Sigmoid colon (tissue), 7 donors: ENCODE data around the gene SLC16A1. TPM values are rescaled to one million over a fixed set of nuclear protein-coding genes. Genes with fewer than 3 reads are reported as not detected.
"Not testable (repeated sequence)": the region's sequence is repeated elsewhere in the genome, so short reads cannot be mapped to it uniquely, and the experiment has no call there.

Source experiments
- DNase-seq: peaks from one replicate; pipeline ENCODE4 v3.0.0-alpha.2; 2019
- H3K27ac ChIP-seq, 4 donors: fragments of 200-600 bp; sonication (generic); one replicate each; pipeline ENCODE4 v1.5.1; 2016 to 2019; ENCODE audit warnings: mild to moderate bottlenecking in 1 of 4
- H3K27me3 ChIP-seq, 3 donors: fragments of 200-600 bp; sonication (generic); one replicate each; pipeline ENCODE4 v1.5.1; 2019; ENCODE audit warnings: mild to moderate bottlenecking in 1 of 3
- H3K36me3 ChIP-seq, 4 donors: fragments of 200-600 bp; sonication (generic); one replicate each; pipeline ENCODE4 v1.5.1; 2016 to 2019
- H3K4me1 ChIP-seq, 4 donors: fragments of 200-600 bp; sonication (generic); one replicate each; pipeline ENCODE4 v1.5.1; 2017 to 2019
- H3K4me3 ChIP-seq, 4 donors: fragments of 200-600 bp; sonication (generic); one replicate each; pipeline ENCODE4 v1.5.1; 2017 to 2019; ENCODE audit warnings: mild to moderate bottlenecking in 2 of 4, moderate library complexity in 1 of 4
- H3K9me3 ChIP-seq, 4 donors: fragments of 200-600 bp in 3 of 4; sonication (generic) in 3 of 4; one replicate each; pipeline versions ENCODE4 v1.5.1 to v1.6.1; 2013 to 2019
- CTCF ChIP-seq, 4 experiments: fragments of 450-650 bp in 3 of 4; fragments of 200-600 bp in 1 of 4; IDR thresholded peaks; one replicate each; pipeline ENCODE4 v1.5.1; 2016 to 2019; ENCODE audit warnings: antibody characterized with exemption in 4 of 4, mild to moderate bottlenecking in 3 of 4, moderate library complexity in 2 of 4
- EP300 ChIP-seq, 4 donors: sonication (generic); formaldehyde crosslinking; IDR thresholded peaks; one replicate each; pipeline ENCODE4 v1.6.1; 2017; ENCODE audit warnings: antibody characterized with exemption in 4 of 4
- POLR2A ChIP-seq, 2 donors: fragments of 450-650 bp; IDR thresholded peaks; one replicate each; pipeline ENCODE4 v1.6.1; 2016; ENCODE audit warnings: antibody characterized with exemption in 2 of 2, mild to moderate bottlenecking in 2 of 2, moderate library complexity in 2 of 2
- POLR2AphosphoS5 ChIP-seq, 4 donors: sonication (generic); formaldehyde crosslinking; IDR thresholded peaks; one replicate each; pipeline ENCODE4 v1.6.1; 2017; ENCODE audit warnings: antibody characterized with exemption in 4 of 4
- WGBS, 2 donors: extraction: QIAGEN DNeasy Blood & Tissue Kit; methylation state at CpG; one replicate each; pipeline ENCODE4 v1.1.7; 2013; 5-methylcytosine and 5-hydroxymethylcytosine counted together
- intact Hi-C: fragments of 100-400 bp; cut with DNase I; formaldehyde crosslinking; loops from one replicate; pipeline ENCODE4 v1.15.1; 2023
- polyA plus RNA-seq, 3 donors: library from polyadenylated mRNA; stranded (reverse); fragments of 200-250 nt; gene quantifications; one replicate each; pipeline ENCODE4 v1.2.3, GENCODE V29; 2013
- total RNA-seq, 4 donors: library from RNA; depleted of rRNA; stranded (reverse); fragments of >200 nt; gene quantifications; one replicate each; pipeline ENCODE4 v1.1.0, GENCODE V29; 2016
- donor health status: healthy with polysubstance abuse.
- donor health status: Bipolar disorder and iron deficiency.
- donor health status: healthy.

The SLC16A1 gene
- total and polyA plus RNA-seq, 7 donors, result 10.8 to 80.5 (median 48.7) TPM

- no peaks in the 10 kb centered on the region for H3K27me3 ChIP-seq
- intact Hi-C loops, result loop anchor here (1.0 kb wide), 1 partner anchor 42 kb away; the partner anchor contains the start of gene SLC16A1
- peaks cover 0 to 3% (median 0%) of the 10 kb centered on the region in 4 donors for H3K36me3 ChIP-seq
- peak overlapping the region; percentile 75 to 85 (median 85) for H3K27ac ChIP-seq
- no peaks in the 10 kb centered on the region for H3K9me3 ChIP-seq
- peaks cover 0 to 65% (median 48%) of the 10 kb centered on the region in 4 donors for H3K4me1 ChIP-seq
- TF ChIP-seq POLR2AphosphoS5 (IDR thresholded peaks at IDR 0.05), result peak; percentile 5 to 69 (median 56)
- TF ChIP-seq POLR2A (IDR thresholded peaks at IDR 0.05), result no peak
- 38 to 59% methylated on average over 7 of the region's 7 CpGs for WGBS, 2 donors
- H3K4me3 ChIP-seq, result peak overlapping the region in 2 of 4 donors; percentile 0 to 10
- peak; percentile 91 for DNase-seq
Observed at GRCh38 chr1:112998592-112999235, 42.7 kb upstream of the SLC16A1 start.

DNA sequence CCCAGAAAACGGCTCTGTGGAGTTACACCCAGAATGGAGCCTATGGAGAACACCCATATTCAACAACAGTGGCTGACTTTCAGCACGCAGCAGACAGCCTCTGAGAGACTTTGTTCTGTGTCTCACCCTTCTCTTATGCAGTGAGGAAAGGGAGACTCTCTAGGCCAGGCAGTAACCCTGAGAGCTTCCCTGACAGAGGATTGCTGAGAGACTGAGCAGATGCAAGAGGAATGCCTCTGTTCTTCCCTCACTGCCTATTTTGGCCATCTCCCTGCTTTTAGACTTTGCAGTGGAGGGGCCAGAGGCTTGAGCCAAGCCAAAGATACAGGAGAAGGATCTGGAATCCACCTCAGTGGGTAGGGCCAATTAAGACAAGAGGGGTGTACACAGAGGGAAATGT lies 41.8 kb upstream of the SLC16A1 start:
- DNase-seq, result peak; percentile 81
- Histone ChIP-seq H3K36me3 (no peaks in the 10 kb centered on the region), H3K27me3 (no peaks in the 10 kb centered on the region), H3K9me3 (no peaks in the 10 kb centered on the region), H3K4me1 (peaks cover 0 to 70% (median 51%) of the 10 kb centered on the region in 4 donors), H3K4me3 (no peak overlapping the region), H3K27ac (peak overlapping the region; percentile 75 to 85 (median 85))
- intact Hi-C loops, result loop anchor here (1.0 kb wide), 1 partner anchor 41 kb away; the partner anchor contains the start of gene SLC16A1
- 89 to 94% methylated on average over 2 of the region's 2 CpGs for WGBS, 2 donors
- TF ChIP-seq EP300 (IDR thresholded peaks at IDR 0.05), result peak in 3 of 4 donors; percentile 21 to 81 (median 61)
- peak in 1 of 2 donors; percentile 30 for TF ChIP-seq POLR2A (IDR thresholded peaks at IDR 0.05)
- no peak for TF ChIP-seq CTCF (IDR thresholded peaks at IDR 0.05)
- peak; percentile 76 to 90 (median 86) for TF ChIP-seq POLR2AphosphoS5 (IDR thresholded peaks at IDR 0.05)

GRCh38 chr1:112995890-112996289 lies 39.9 kb upstream of the SLC16A1 start:
- DNase-seq, result no peak
- Histone ChIP-seq H3K4me1 (peaks cover 0 to 70% (median 53%) of the 10 kb centered on the region in 4 donors), H3K27ac (peak overlapping the region; percentile 75 to 85 (median 85)), H3K27me3 (no peaks in the 10 kb centered on the region), H3K4me3 (no peak overlapping the region), H3K9me3 (no peaks in the 10 kb centered on the region), H3K36me3 (no peaks in the 10 kb centered on the region)
- TF ChIP-seq POLR2AphosphoS5 (IDR thresholded peaks at IDR 0.05) (peak in 3 of 4 donors; percentile 30 to 50 (median 32)), POLR2A (IDR thresholded peaks at IDR 0.05) (no peak)
- 66 to 83% methylated on average over 2 of the region's 2 CpGs for WGBS, 2 donors
- intact Hi-C loops, result no loop called here

GRCh38 chr1:112995021-112995420 lies 39.0 kb upstream of the SLC16A1 start:
- Histone ChIP-seq H3K4me1 (peaks cover 0 to 63% (median 55%) of the 10 kb centered on the region in 4 donors), H3K27ac (peak overlapping the region; percentile 75 to 85 (median 85))
- H3K27me3 ChIP-seq, DNase-seq, intact Hi-C loops, H3K36me3 ChIP-seq, H3K9me3 ChIP-seq, H3K4me3 ChIP-seq: not testable (repeated sequence)
- WGBS, 2 donors, result 92 to 96% methylated on average over 9 of the region's 9 CpGs

DNA sequence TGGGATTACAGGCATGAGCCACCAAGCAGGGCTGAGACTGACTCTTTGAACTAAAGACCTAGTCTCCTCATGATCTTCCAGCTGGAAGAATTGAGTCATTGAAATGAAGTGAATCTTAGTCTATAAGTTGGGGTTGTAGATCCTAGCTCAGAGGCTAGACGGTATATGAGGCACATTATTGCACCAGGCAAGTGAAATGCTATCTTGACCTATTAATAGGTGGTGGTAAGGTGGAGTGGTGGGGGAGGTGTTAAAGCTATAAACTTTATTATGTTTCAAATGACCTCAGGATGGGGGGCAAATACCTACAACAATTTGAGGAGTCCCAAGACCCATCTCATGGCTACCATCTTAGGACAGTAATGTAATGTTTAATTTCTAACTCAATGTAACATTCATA lies 36.8 kb upstream of the SLC16A1 start:
- peaks cover 0 to 53% (median 43%) of the 10 kb centered on the region in 4 donors for H3K4me1 ChIP-seq

More for the DNA sequence above, 36.8 kb upstream of the SLC16A1 start:
- WGBS, 2 donors, result 88 to 97% methylated on average over 1 of the region's 1 CpG
- DNase-seq, result no peak
- Histone ChIP-seq H3K36me3 (no peaks in the 10 kb centered on the region), H3K27ac (peak overlapping the region in 3 of 4 donors; percentile 85), H3K4me3 (no peak overlapping the region), H3K9me3 (no peaks in the 10 kb centered on the region), H3K27me3 (no peaks in the 10 kb centered on the region)
- TF ChIP-seq EP300 (IDR thresholded peaks at IDR 0.05) (no peak), POLR2AphosphoS5 (IDR thresholded peaks at IDR 0.05) (no peak), POLR2A (IDR thresholded peaks at IDR 0.05) (no peak), CTCF (IDR thresholded peaks at IDR 0.05) (no peak)
- intact Hi-C loops, result no loop called here
